ENCODE measurements around the gene MACROD2.

GRCh38 chr20:15627501-15627903, 1632.2 kb downstream of the MACROD2 start:
- TF ChIP-seq REST (IDR thresholded peaks at IDR 0.05) (no peak), TAF1 (conservative IDR thresholded peaks at IDR 0.05) (no peak), CTCF (IDR thresholded peaks at IDR 0.05; ENCODE audit: low read depth, low read length, missing input control) (no peak), GABPA (IDR thresholded peaks at IDR 0.05 in 1 of 2, conservative IDR thresholded peaks at IDR 0.05 in 1 of 2) (no peak), SP1 (IDR thresholded peaks at IDR 0.05) (no peak), MAX (IDR thresholded peaks at IDR 0.05) (no peak), ATF3 (IDR thresholded peaks at IDR 0.05) (no peak), ZBTB33 (IDR thresholded peaks at IDR 0.05) (no peak)

All from liver (tissue), 3 donors.